ENCODE data around the gene ALG12. TPM values are rescaled to one million over a fixed set of nuclear protein-coding genes. Genes with fewer than 3 reads are reported as not detected.

Gene ALG12
- total RNA-seq, 1 donor from 2014 or later: 25.9 TPM

GRCh38 chr22:49935561-49935960 lies 17.3 kb upstream of the ALG12 start:
- Histone ChIP-seq H3K4me3 (peak overlapping the region; percentile 66), H3K36me3 (no peaks in the 10 kb centered on the region), H3K27ac (peak overlapping the region; percentile 99), H3K4me1 (peaks cover 74% of the 10 kb centered on the region), H3K9me3 (no peaks in the 10 kb centered on the region), H3K27me3 (ENCODE audit: low read depth) (no peaks in the 10 kb centered on the region)
- no peak for DNase-seq
- TF ChIP-seq CTCF (IDR thresholded peaks at IDR 0.05): no peak
- no peak for ATAC-seq
- intact Hi-C loops (cut with DNase I): no loop called here

- TF ChIP-seq CTCF (IDR thresholded peaks at IDR 0.05): no peak
- peak; percentile 59 to 62 for ATAC-seq
- Histone ChIP-seq H3K9me3 (no peaks in the 10 kb centered on the region), H3K4me3 (peak overlapping the region; percentile 66), H3K36me3 (no peaks in the 10 kb centered on the region), H3K27ac (peak overlapping the region; percentile 99), H3K4me1 (peaks cover 80% of the 10 kb centered on the region), H3K27me3 (ENCODE audit: low read depth) (no peaks in the 10 kb centered on the region)
- peak; percentile 90 for DNase-seq
- intact Hi-C loops (cut with DNase I): no loop called here
These were observed 16.8 kb upstream of the ALG12 start for GRCh38 chr22:49934891-49935557.

- Histone ChIP-seq H3K4me1 (peaks cover 83% of the 10 kb centered on the region), H3K27me3 (ENCODE audit: low read depth) (peaks cover under 1% of the 10 kb centered on the region), H3K9me3 (no peaks in the 10 kb centered on the region), H3K27ac (peak overlapping the region; percentile 99), H3K4me3 (peak overlapping the region; percentile 66), H3K36me3 (no peaks in the 10 kb centered on the region)
- DNase-seq: peak; percentile 88
- peak; percentile 40 to 52 for ATAC-seq
- no peak for TF ChIP-seq CTCF (IDR thresholded peaks at IDR 0.05)
- intact Hi-C loops (cut with DNase I): no loop called here
These were observed 16.1 kb upstream of the ALG12 start for GRCh38 chr22:49934160-49934890.

GRCh38 chr22:49933236-49934159 lies 15.3 kb upstream of the ALG12 start:
- H3K36me3 ChIP-seq: no peaks in the 10 kb centered on the region
- H3K27me3 ChIP-seq (ENCODE audit: low read depth): peaks cover 8% of the 10 kb centered on the region
- intact Hi-C loops (cut with DNase I): no loop called here
- peaks cover 75% of the 10 kb centered on the region for H3K4me1 ChIP-seq
- ATAC-seq (no peak), DNase-seq (no peak)
- peak overlapping the region; percentile 99 for H3K27ac ChIP-seq
- no peak for TF ChIP-seq CTCF (IDR thresholded peaks at IDR 0.05)
- H3K9me3 ChIP-seq: no peaks in the 10 kb centered on the region
- H3K4me3 ChIP-seq: peak overlapping the region; percentile 66

All from lower lobe of right lung (tissue), 2 donors.